AG20443 (cell line): Measurements from ENCODE around the gene NMD3.

Experiments used
- DNase-seq: peaks from one replicate; pipeline ENCODE4 v3.0.0; 2012; ENCODE audit warnings: low spot score, mixed read lengths

Gene NMD3

DNA sequence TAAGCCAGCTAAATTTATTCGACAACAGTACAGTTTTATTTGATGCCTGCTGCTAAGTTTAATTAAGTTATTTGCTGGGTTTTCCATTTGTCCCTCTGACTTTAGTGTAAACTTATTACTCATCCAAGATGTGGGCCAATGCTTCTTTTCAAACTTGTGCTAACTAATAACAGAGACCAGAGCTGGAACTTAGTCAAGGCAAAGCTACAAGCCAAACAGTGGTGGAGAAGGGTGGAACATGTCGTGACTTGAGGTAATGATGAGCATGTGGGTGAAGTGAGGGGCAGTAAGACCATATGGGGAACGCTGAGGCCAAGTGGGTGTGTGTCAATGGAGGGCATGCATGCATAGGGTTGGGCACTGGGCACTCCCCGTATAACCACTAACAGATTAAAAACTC, 63.9 kb downstream of the NMD3 start:
- peak; percentile 26 for DNase-seq

DNA sequence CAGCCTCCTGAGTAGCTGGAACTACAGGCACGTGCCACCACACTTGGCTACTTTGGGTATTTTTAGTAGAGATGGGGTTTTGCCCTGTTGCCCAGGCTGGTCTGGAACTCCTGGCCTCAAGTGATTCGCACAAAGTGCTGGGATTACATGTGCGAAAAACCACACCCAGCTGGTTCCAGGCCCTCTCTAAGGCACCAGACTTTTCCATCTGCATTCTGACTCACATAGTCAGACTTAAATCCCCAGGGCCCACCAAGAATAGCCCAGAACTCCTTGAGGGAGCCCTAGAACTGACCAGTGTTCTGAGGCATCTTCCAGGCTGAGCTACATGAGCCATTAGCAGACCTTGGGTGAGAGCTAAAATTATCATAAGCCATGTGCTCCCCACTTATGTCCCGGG, 68.1 kb downstream of the NMD3 start:
- DNase-seq = no peak

DNA sequence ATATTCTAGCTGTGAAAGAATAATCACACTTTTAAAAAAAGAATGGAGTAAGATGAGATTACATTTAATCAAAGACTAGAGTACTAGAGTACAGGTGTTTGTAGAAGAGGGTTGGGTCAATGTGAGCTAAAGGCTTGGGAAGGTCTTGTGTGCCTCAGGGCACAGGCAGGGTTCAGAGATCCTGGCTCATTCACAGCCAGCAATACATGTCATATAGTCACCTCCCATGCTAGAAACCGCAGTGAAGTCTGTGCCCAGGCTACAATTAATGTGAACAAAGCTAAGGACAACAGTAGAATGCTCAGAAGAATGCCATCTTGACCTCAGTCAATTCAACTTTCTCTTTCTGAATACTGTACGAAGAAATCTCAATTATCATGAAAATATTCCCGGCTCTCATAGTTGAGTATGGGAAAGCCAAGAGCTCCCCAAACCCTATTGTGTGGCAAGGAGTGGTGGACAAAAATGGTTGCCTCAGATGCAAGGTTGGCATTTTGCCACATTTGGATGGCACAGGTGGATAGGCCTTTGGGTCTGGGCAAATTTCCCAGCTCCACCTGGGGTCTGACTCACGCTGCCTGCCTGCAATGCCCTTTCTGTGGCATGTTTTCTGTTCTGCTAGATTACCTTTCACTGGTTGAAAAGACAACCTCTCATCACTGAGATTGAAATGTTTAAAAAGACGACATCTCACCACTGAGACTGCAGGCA, 70.2 kb downstream of the NMD3 start:
- no peak for DNase-seq

DNA sequence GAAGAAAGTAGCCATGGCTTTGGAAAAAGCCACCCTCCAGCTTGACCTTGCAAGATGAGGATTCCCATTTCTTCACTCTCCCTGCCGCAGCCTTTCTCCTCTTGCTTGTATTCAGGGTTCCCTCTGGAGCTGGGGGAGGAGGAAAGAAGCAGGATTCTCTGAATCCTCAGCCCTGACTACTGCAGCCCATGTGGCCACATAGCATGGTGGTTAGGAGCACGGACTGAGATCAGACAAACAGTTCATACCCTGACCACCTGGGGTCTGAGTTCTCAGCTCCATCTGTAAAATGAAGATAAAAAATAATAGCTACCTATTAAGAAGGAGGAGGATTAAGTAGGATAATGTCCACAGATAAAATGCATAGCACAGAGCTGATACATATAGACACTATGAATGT, 72.3 kb downstream of the NMD3 start:
- DNase-seq = no peak

DNA sequence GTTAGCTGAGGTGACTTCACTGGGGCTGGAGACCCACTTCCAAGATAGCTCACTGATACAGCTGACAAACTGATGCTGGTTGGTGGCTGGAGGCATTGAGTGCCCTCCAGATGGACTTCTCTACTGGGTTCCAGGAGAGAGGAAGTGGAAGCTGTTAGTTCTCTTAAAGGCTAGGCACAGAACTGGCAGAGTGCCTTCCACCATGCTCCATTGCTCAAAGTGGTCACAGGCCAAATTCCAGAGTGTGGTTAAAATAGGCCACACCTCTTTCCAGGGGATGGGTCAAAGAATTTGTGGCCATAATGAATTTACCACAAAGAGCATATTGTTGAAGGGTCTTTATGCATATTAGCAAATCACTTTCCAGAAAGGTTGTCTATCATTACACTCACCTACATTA, 74.2 kb downstream of the NMD3 start:
- DNase-seq = no peak

DNA sequence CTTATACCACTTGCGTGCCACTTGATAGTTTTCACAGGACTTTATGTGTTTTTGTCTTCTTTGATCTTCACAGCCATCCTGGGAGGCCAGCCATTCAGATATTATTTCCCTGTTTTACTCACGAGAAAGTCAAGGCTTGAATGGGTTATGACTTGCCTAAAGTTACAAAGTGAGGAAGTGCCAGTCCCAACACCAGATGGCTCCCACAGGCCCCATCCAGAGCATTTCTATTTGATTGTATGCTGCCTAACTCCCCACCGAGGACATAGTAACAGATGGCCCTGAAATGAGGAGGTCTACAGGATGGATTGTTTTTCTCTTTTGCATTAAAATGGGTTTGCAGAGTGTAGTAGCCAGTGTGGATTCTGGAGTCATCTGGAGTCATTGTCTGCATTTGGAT, 75.7 kb downstream of the NMD3 start:
- DNase-seq = no peak
